HG03159 (cell line): ENCODE data around the gene KCNJ6.
"Not testable (repeated sequence)": the region's sequence is repeated elsewhere in the genome, so short reads cannot be mapped to it uniquely, and the experiment has no call there.

Source experiments
- ATAC-seq: cut with Tn5 transposase; IDR thresholded peaks from one replicate; pipeline ENCODE4 v1.9.1; 2021; ENCODE audit warnings: mild to moderate bottlenecking, moderate library complexity; ENCODE audit not compliant: unreplicated experiment

The KCNJ6 gene

DNA sequence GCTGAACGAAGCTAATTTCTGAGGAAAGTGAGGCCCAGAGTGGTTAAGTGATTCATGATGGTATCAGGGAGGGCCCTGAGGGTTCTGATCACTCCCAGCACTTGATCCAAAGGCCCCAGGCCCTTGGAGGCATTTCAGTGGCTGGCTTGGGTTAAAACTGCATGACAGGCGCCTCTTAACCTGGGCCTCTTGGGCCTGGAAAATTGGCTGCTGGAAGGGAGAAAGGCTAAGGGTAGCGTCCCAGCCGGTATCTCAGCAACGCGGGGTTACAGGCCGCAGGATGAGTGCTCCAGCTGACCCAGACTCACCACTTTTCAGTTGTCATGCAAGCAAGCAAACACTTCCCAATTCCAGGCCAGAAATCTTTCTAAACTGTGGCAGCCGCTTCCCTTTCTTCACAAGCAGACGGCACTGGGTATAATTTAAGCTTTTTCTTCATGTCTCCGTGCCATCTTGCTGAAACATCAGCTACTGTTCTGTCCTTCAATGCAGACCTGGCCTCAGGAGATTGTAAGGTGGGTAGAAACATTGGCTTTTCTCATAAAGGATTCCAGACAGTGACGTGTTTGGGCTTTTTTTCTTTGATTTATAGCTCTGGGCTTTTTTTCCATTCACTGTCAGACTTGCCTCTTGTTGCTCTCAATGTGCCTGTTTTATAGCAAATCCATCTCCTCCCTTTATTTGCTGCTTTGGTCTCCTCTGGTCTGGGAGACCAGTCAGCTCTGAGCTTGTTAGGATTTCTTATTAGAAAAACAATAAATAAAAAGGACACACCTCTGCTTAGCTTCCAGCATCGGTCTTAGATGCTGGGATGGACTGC is 229.1 kb downstream of the KCNJ6 start:
- no peak for ATAC-seq

- no peak for ATAC-seq
Measured at GRCh38 chr21:37684547-37684946, 231.7 kb downstream of the KCNJ6 start.

DNA sequence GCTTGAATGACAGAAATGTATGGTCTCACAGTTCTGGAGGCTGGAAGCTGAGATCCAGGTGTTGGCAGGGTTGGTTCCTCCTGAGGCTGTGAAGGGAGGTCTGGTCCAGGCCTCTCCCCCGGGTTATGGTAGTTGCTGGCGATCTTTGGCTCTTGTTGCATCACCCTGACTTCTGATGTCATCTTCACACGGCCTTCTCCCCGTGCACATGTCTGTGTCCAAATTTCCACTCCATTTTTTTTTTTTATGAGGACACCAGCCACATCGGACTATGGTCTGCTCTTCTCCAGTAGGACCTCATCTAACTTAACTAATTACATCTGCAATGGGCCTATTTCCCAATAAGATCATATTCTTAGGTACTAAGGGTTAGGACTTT is 232.2 kb downstream of the KCNJ6 start:
- no peak for ATAC-seq

DNA sequence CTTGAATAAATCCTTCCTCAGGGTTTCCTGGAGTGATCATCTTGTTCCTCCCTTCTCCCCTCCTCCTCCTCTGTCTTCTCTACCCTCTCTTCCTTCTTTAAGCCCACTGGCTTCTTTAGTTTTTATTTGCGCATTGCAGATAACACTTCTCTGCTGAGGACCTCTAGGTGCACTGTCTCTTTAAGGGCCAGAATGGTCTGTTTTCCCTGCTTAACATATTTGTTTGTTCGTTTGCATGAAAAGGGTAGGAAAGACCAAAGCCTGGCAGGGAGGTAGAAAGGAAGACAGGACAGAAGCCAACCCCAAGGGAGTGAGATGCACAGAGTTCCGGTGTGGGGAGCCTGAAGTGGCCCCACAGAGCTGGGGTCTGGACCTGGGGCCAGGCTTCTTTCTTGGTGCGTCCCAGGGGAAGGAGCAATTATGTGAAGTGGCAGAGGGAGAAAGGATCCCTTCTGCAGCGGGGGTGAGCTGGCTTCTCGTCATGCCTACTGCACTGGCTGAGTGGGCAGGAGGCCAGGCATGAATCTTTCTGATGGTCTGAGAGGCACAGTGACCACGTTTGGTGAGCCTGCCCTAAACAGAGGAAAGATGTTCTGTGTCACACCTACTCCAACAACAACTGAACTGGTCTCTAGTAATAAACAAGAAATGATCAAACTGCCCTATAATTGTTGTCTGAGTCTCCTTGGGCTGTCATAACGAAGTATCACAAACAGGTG is 232.7 kb downstream of the KCNJ6 start:
- no peak for ATAC-seq

DNA sequence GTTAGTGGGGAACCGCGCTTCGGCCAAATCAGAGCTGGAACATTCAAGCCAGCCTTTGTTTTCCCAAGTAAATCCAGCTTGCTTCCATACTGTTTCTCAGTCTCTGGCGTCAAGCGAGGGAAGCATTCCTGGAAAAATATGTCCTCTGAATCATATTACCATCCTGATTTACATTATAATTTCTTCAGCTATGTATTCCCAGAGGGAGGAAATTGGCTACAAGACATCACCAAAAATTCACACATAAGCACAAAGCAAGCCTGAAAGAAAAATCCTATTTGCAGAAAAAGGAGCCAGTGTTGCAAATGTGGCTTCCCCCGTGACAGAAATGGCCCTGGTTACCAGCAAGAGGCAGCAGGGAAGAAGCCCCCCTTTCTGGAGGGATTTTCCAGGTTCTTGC is 233.3 kb downstream of the KCNJ6 start:
- no peak for ATAC-seq

GRCh38 chr21:37677006-37677405 is 239.3 kb downstream of the KCNJ6 start:
- ATAC-seq = no peak

GRCh38 chr21:37675202-37675801 is 241.0 kb downstream of the KCNJ6 start:
- no peak for ATAC-seq

- no peak for ATAC-seq
Measured at GRCh38 chr21:37673801-37674575, 242.3 kb downstream of the KCNJ6 start.

- no peak for ATAC-seq
Measured at GRCh38 chr21:37671381-37671780, 244.9 kb downstream of the KCNJ6 start.

GRCh38 chr21:37670883-37671282 is 245.4 kb downstream of the KCNJ6 start:
- ATAC-seq = no peak

GRCh38 chr21:37669249-37669648 is 247.0 kb downstream of the KCNJ6 start:
- no peak for ATAC-seq

DNA sequence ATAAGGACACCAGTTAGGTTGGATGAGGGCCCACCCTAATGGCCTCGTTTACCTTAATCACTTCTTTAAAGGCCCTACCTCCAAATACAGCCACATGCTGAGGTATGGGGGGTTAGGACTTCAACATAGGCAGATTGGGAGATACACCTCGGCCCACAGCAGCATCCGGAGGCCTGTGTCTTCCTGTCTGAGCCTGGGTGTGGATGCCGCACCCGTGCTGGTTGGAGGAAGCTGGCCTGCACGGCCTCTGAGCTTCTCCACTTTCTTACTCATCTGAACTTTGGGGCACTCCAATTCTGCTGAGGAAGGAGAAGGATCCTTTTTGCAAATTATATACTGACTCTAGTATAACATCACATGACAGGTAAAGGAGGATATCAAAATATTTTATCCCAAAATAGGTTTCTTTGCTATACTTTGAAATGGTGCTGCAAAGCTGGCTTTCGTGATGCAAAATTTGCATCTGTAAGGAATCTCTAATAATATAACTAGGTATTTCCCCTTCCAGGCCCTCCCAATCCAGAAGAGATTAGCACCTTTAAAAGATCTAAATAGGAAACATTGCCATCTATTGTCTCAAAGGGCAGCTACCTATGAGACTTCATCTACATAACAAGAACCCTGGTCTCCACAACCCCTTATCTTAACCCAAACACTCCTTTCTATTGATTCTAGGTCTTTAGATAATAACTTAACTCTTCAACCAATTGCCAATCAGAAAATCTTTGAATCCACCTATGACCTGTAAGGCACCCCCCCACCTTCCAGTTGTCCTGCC is 247.6 kb downstream of the KCNJ6 start:
- ATAC-seq = no peak

DNA sequence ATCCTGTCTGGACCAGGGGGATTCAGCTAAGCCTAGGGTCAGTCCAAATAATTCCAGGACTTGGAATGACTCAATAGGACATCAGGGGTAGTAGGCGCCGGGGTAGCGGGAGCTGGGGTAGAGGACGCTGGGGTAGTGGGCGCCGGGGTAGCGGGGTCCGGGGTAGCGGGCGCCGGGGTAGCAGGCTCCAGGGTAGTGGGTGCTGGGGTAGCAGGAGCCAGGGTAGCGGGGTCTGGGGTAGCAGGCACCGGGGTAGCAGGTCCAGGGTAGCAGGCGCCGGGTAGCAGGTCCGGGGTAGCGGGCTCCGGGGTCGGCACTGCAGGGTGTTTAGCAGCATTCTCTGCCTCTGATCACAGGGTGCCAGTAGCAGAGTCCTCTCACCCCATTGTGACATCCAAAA is 248.9 kb downstream of the KCNJ6 start:
- ATAC-seq = no peak

- ATAC-seq = no peak
Measured at GRCh38 chr21:37665230-37666024, 250.8 kb downstream of the KCNJ6 start.

- not testable (repeated sequence) for ATAC-seq
Measured at GRCh38 chr21:37662227-37662626, 254.0 kb downstream of the KCNJ6 start.

GRCh38 chr21:37660709-37661108 is 255.5 kb downstream of the KCNJ6 start:
- no peak for ATAC-seq

DNA sequence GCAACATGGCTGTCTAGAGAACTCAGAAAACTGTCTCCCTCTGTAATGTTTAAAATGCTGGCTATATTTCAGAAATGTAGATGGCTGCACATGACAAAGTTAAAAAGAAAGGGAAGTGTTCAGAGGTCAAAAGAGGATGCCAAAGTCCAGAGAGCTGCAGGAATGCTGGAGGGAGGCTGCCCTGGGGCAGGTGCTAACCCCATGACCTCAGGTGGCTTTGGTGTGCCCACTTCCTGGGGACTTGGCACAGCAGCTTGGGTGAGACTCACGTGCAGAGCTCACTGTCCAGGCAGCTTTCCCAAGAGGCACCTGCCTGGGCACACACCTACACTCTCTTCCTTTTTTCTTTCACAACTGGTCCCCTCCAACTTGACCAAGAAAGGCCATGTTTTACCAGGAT is 256.4 kb downstream of the KCNJ6 start:
- ATAC-seq = no peak

DNA sequence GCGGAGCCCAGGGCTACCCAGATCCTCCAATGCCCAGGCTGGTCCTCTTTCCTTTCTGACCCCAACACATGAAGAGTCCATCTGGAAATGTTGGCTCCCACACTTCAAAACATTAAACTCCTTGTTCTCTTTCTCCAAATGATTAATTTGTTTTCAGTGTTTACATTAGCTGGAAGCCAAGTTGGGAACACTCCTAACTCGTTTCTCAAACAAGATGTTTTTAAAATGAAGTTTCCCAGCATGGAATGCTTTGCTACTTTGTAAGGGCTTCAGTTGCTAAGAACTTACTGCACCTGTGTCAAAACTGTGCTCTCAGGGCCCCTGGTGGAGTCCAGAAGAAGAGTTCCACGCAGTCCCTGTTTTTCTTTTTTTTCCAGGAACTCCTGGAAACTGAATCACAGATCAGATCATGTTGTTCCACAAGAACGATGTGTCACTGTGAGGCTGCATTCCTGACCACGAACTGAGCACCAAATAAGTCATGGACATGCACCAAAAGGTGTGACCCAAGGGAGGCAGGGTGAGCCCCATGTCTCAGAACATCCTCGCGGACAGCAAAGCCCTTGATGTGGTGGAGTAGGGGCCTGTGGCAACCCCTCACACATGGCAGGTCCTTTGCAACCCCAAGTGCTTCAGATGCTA is 257.3 kb downstream of the KCNJ6 start:
- ATAC-seq = no peak

DNA sequence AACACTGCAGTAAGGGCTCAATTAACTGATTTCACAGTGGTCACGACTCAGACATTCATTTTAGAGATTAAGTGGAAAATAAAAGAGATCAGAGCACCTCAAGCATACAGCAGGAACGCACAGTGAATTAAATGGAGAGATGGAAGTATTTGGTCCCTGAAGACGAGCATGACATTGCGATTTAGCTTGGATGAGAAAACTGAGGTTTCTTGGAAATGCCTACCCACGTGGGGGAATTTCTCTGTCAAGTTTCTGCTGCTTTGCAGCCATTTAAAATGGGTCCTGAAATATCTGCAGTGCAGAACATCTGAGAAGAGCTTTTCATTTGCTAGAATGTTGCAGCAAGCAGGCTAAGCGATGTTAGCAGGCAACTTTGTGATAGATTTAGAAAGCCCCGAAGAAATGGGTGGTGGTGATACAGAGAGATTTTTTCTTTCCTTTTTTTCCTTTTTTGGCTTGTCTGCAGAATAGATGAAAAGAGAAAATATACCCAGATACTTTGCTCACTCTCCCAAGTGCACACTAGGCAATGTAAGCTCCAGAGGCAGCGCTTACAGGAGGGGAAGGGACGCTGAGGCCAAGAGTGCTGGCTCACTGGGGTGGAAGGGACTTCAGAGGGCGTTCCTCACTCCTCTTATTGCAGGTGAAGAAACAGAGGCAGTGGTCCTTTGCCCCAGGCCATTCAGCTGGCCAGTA is 258.0 kb downstream of the KCNJ6 start:
- ATAC-seq = no peak
